Measurements from ENCODE around the gene TBC1D22A.

- TF ChIP-seq CTCF (IDR thresholded peaks at IDR 0.05) (no peak), POLR2A (IDR thresholded peaks at IDR 0.05) (no peak)
Measured at GRCh38 chr22:47029244-47030074, 267.0 kb downstream of the TBC1D22A start.
